ENCODE results near the gene CTBP2.

Gene CTBP2

GRCh38 chr10:125033146-125033924, 127.0 kb downstream of the CTBP2 start:
- DNase-seq, result no peak

- DNase-seq, result no peak
Measured at GRCh38 chr10:125032474-125033020, 127.8 kb downstream of the CTBP2 start.

- DNase-seq, result no peak
Measured at GRCh38 chr10:125030567-125031197, 129.7 kb downstream of the CTBP2 start.

GRCh38 chr10:125029584-125030242, 130.7 kb downstream of the CTBP2 start:
- DNase-seq, result no peak

GRCh38 chr10:125027871-125028869, 132.2 kb downstream of the CTBP2 start:
- no peak for DNase-seq

GRCh38 chr10:125026974-125027735, 133.2 kb downstream of the CTBP2 start:
- no peak for DNase-seq

GRCh38 chr10:125026036-125026931, 134.1 kb downstream of the CTBP2 start:
- no peak for DNase-seq

GRCh38 chr10:125025341-125025740, 135.0 kb downstream of the CTBP2 start:
- DNase-seq, result no peak

- no peak for DNase-seq
Measured at GRCh38 chr10:125024497-125025234, 135.7 kb downstream of the CTBP2 start.

GRCh38 chr10:125023862-125024496, 136.4 kb downstream of the CTBP2 start:
- DNase-seq, result no peak

GRCh38 chr10:125023255-125023654, 137.1 kb downstream of the CTBP2 start:
- no peak for DNase-seq

GRCh38 chr10:125022671-125023070, 137.7 kb downstream of the CTBP2 start:
- DNase-seq, result no peak

- DNase-seq, result no peak
Measured at GRCh38 chr10:125021686-125022344, 138.5 kb downstream of the CTBP2 start.

GRCh38 chr10:125020871-125021270, 139.5 kb downstream of the CTBP2 start:
- DNase-seq, result no peak

GRCh38 chr10:125020386-125020785, 140.0 kb downstream of the CTBP2 start:
- no peak for DNase-seq

GRCh38 chr10:125018576-125019143, 141.7 kb downstream of the CTBP2 start:
- no peak for DNase-seq

GRCh38 chr10:125017547-125018298, 142.6 kb downstream of the CTBP2 start:
- DNase-seq, result no peak
